Caco-2 (cell line): ENCODE results near the gene DRD4. TPM values are rescaled to one million over a fixed set of nuclear protein-coding genes. Genes with fewer than 3 reads are reported as not detected.

Source experiments
- BruUV-seq: library from RNA; stranded (reverse); fragments of 400-500 nt; replicated peaks from 2 replicates; lab custom pipeline; 2021; lab: Mats Ljungman, UMichigan
- CTCF ChIA-PET: fragments of 300-600 bp; sonication (Branson Sonifier 250); formaldehyde crosslinking; loops from one replicate; lab custom pipeline; 2022; ENCODE audit warnings: antibody characterized with exemption; lab: Charles Lee
- POLR2A ChIA-PET: fragments of 300-600 bp; sonication (Branson Sonifier 250); formaldehyde crosslinking; loops from one replicate; lab custom pipeline; 2022; ENCODE audit warnings: antibody characterized with exemption; lab: Charles Lee
- DNase-seq, 2 experiments: peaks; one replicate each; pipeline versions ENCODE4 v3.0.0 to v3.0.0-alpha.2; 2020 to 2022
- H3K27me3 ChIP-seq: replicated peaks from 2 replicates; pipeline ENCODE4 v1.6.0; 2011; ENCODE audit warnings: low read length; ENCODE audit not compliant: control insufficient read depth, insufficient read depth
- H3K36me3 ChIP-seq: 2 replicates; pipeline ENCODE4 v1.5.1; 2011; ENCODE audit warnings: low read length; ENCODE audit not compliant: control insufficient read depth, insufficient read depth
- H3K4me1 ChIP-seq: fragments of 250-450 bp; sonication (Bioruptor Pico); 2 replicates; pipeline ENCODE4 v1.5.1; 2020; ENCODE audit warnings: mild to moderate bottlenecking
- H3K4me3 ChIP-seq: 2 replicates; pipeline ENCODE4 v1.5.1; 2011; ENCODE audit warnings: low read depth, mild to moderate bottlenecking, control low read depth, low read length
- H3K9me3 ChIP-seq: fragments of 250-450 bp; sonication (Bioruptor Pico); 2 replicates; pipeline ENCODE4 v1.5.1; 2020; ENCODE audit warnings: mild to moderate bottlenecking, moderate library complexity
- H3K27ac Mint-ChIP-seq: one replicate; pipeline ENCODE4 v1.8.0; 2022; ENCODE audit warnings: mixed read lengths; ENCODE audit not compliant: unreplicated experiment
- H3K27me3 Mint-ChIP-seq: one replicate; pipeline ENCODE4 v1.8.0; 2022; ENCODE audit warnings: mixed read lengths; ENCODE audit not compliant: insufficient read depth, unreplicated experiment
- H3K36me3 Mint-ChIP-seq: one replicate; pipeline ENCODE4 v1.8.0; 2022; ENCODE audit warnings: mild to moderate bottlenecking, mixed read lengths; ENCODE audit not compliant: insufficient read depth, unreplicated experiment
- H3K4me1 Mint-ChIP-seq: one replicate; pipeline ENCODE4 v1.8.0; 2022; ENCODE audit warnings: low read depth, mixed read lengths; ENCODE audit not compliant: unreplicated experiment
- H3K4me3 Mint-ChIP-seq: one replicate; pipeline ENCODE4 v1.8.0; 2022; ENCODE audit warnings: mild to moderate bottlenecking, moderate library complexity, mixed read lengths; ENCODE audit not compliant: unreplicated experiment
- H3K9me3 Mint-ChIP-seq: one replicate; pipeline ENCODE4 v1.8.0; 2022; ENCODE audit warnings: mixed read lengths; ENCODE audit not compliant: unreplicated experiment
- CTCF ChIP-seq, 2 experiments: fragments of 200-600 bp in 1 of 2; IDR thresholded peaks; 1 replicate in 1 of 2; 2 replicates in 1 of 2; pipeline versions ENCODE4 v1.5.1 to v1.8.0; 2011 to 2022; ENCODE audit warnings: antibody characterized with exemption in 1 of 2, control low read depth in 1 of 2, inconsistent platforms in 1 of 2, low read depth in 1 of 2, low read length in 1 of 2, mild to moderate bottlenecking in 1 of 2, moderate library complexity in 1 of 2; ENCODE audit not compliant: insufficient read depth in 1 of 2, severe bottlenecking in 1 of 2, unreplicated experiment in 1 of 2
- intact Hi-C: fragments of 100-400 bp; cut with micrococcal nuclease; formaldehyde crosslinking; loops from one replicate; pipeline ENCODE4 v1.10.0; 2022; ENCODE audit not compliant: unreplicated experiment
- total RNA-seq: library from RNA; stranded (reverse); gene quantifications from 2 replicates; pipeline ENCODE4 v1.2.3, GENCODE V29; 2022

DRD4 gene
- total RNA-seq, 1 experiment from 2014 or later: 1.0 TPM

- no peak for TF ChIP-seq CTCF (IDR thresholded peaks at IDR 0.05; ENCODE audit: insufficient read depth in 1 of 2, low read depth in 1 of 2, low read length in 1 of 2, severe bottlenecking in 1 of 2, unreplicated experiment in 1 of 2)
- Histone ChIP-seq H3K27me3 (no peaks in the 10 kb centered on the region), H3K36me3 (no peaks in the 10 kb centered on the region), H3K4me3 (no peak overlapping the region), H3K4me1 (no peaks in the 10 kb centered on the region), H3K9me3 (no peaks in the 10 kb centered on the region)
- Mint-ChIP-seq H3K27me3 (no peaks in the 10 kb centered on the region), H3K27ac (no peak overlapping the region), H3K36me3 (peaks cover 35% of the 10 kb centered on the region), H3K9me3 (no peaks in the 10 kb centered on the region), H3K4me3 (no peak overlapping the region), H3K4me1 (no peaks in the 10 kb centered on the region)
- POLR2A ChIA-PET: no interaction called here
- CTCF ChIA-PET: interaction anchor here (0.6 kb wide), 2 partner anchors 33 to 35 kb away, joined by 3 read pairs; no protein-coding TSS in a partner anchor
- no TSS peak for BruUV-seq
- no peak for DNase-seq
- intact Hi-C loops: no loop called here
Measured at GRCh38 chr11:635945-636510, 1.0 kb upstream of the DRD4 start.

- no peak overlapping the region for H3K4me3 Mint-ChIP-seq
- no peak for TF ChIP-seq CTCF (IDR thresholded peaks at IDR 0.05; ENCODE audit: insufficient read depth in 1 of 2, low read depth in 1 of 2, low read length in 1 of 2, severe bottlenecking in 1 of 2, unreplicated experiment in 1 of 2)
- DNase-seq: no peak
- Histone ChIP-seq H3K4me1 (no peaks in the 10 kb centered on the region), H3K4me3 (no peak overlapping the region), H3K36me3 (no peaks in the 10 kb centered on the region), H3K27me3 (no peaks in the 10 kb centered on the region), H3K9me3 (no peaks in the 10 kb centered on the region)
- CTCF ChIA-PET: no interaction called here
- peak overlapping the region; percentile 31 for H3K27ac Mint-ChIP-seq
- H3K9me3 Mint-ChIP-seq: no peaks in the 10 kb centered on the region
- no TSS peak for BruUV-seq
- peaks cover 47% of the 10 kb centered on the region for H3K36me3 Mint-ChIP-seq
- intact Hi-C loops: no loop called here
- H3K27me3 Mint-ChIP-seq: no peaks in the 10 kb centered on the region
- POLR2A ChIA-PET: no interaction called here
- no peaks in the 10 kb centered on the region for H3K4me1 Mint-ChIP-seq
Measured at GRCh38 chr11:637333-637592, 194 bp downstream of the DRD4 start.

GRCh38 chr11:637593-638521 lies 788 bp downstream of the DRD4 start:
- Histone ChIP-seq H3K4me1 (no peaks in the 10 kb centered on the region), H3K27me3 (no peaks in the 10 kb centered on the region), H3K9me3 (no peaks in the 10 kb centered on the region), H3K4me3 (no peak overlapping the region), H3K36me3 (no peaks in the 10 kb centered on the region)
- no peaks in the 10 kb centered on the region for H3K9me3 Mint-ChIP-seq
- ChIA-PET CTCF (no interaction called here), POLR2A (no interaction called here)
- DNase-seq: no peak
- H3K27me3 Mint-ChIP-seq: no peaks in the 10 kb centered on the region
- H3K36me3 Mint-ChIP-seq: peaks cover 50% of the 10 kb centered on the region
- no peak for TF ChIP-seq CTCF (IDR thresholded peaks at IDR 0.05; ENCODE audit: insufficient read depth in 1 of 2, low read depth in 1 of 2, low read length in 1 of 2, severe bottlenecking in 1 of 2, unreplicated experiment in 1 of 2)
- peak overlapping the region; percentile 31 for H3K27ac Mint-ChIP-seq
- intact Hi-C loops: no loop called here
- H3K4me1 Mint-ChIP-seq: no peaks in the 10 kb centered on the region
- BruUV-seq: no TSS peak
- no peak overlapping the region for H3K4me3 Mint-ChIP-seq
